ENCODE measurements around the gene MCM7. TPM values are rescaled to one million over a fixed set of nuclear protein-coding genes. Genes with fewer than 3 reads are reported as not detected.

Gene MCM7
- total RNA-seq, 2 experiments from 2014 or later = 54.5 to 56.0 TPM

- Histone ChIP-seq H3K4me3 (ENCODE audit: low read length) (peak within 1 kb of the TSS; percentile 93), H3K9me3 (ENCODE audit: control insufficient read depth in 1 of 2, insufficient read depth in 1 of 2, low read length in 2 of 2) (no peaks in the 10 kb centered on the region), H3K4me1 (ENCODE audit: insufficient read depth, low read length) (peaks cover 31% of the 10 kb centered on the region), H3K27me3 (ENCODE audit: control insufficient read depth in 1 of 2, insufficient read depth in 2 of 2, low read length in 2 of 2) (no peaks in the 10 kb centered on the region), H3K27ac (ENCODE audit: low read depth in 1 of 2, low read length in 2 of 2) (peak within 1 kb of the TSS; percentile 79 to 98), H3K36me3 (ENCODE audit: insufficient read depth, low read length) (peaks cover 17% of the 10 kb centered on the region)
- peak; percentile 70 for ATAC-seq (ENCODE audit: poor library complexity)
- ChIA-PET POLR2A (interaction anchor here (1.0 to 2.8 kb wide), 10 partner anchors 10 to 309 kb away, joined by 3 to 50 read pairs (median 10); partner anchors contain the start of genes AP4M1, COPS6, LAMTOR4 and MCM7), CTCF (interaction anchor here (1.0 to 1.6 kb wide), 7 partner anchors 8 to 98 kb away, joined by 3 to 14 read pairs (median 4); partner anchors contain the start of genes AP4M1 and MCM7)
- Mint-ChIP-seq H3K4me3 (peak within 1 kb of the TSS; percentile 98), H3K4me1 (ENCODE audit: low read depth) (peaks cover 26% of the 10 kb centered on the region), H3K27ac (peak within 1 kb of the TSS; percentile 97), H3K9me3 (no peaks in the 10 kb centered on the region), H3K27me3 (no peaks in the 10 kb centered on the region), H3K36me3 (ENCODE audit: low read depth) (peaks cover 34% of the 10 kb centered on the region)
- DNase-seq = peak; percentile 90 to 98 (median 96)
- TF ChIP-seq CTCF (IDR thresholded peaks at IDR 0.05) = no peak
- intact Hi-C loops (cut with DNase I, micrococcal nuclease) = loop anchor here (1.0 to 2.0 kb wide), 3 partner anchors 8 to 39 kb away; partner anchors contain the start of genes AP4M1 (in 2 of the 2), MCM7 (in 2 of the 2) and ZNF3 (in 1 of the 2)
Observed at GRCh38 chr7:100119072-100119969, 18.1 kb upstream of the MCM7 start, which contains the start of the genes CNPY4 and TAF6. TSS of gene CNPY4 (plus strand) at chr7:100119634. CDS start at chr7:100119745, 111 bp downstream. TSS of gene TAF6 (minus strand) at chr7:100119358. CDS start at chr7:100114209, 5,149 bp downstream.

- H3K4me1 ChIP-seq (ENCODE audit: insufficient read depth, low read length) = peaks cover 31% of the 10 kb centered on the region
- DNase-seq (no peak), ATAC-seq (ENCODE audit: poor library complexity) (no peak)
- Mint-ChIP-seq H3K27me3 (no peaks in the 10 kb centered on the region), H3K9me3 (no peaks in the 10 kb centered on the region), H3K4me3 (peak overlapping the region; percentile 98), H3K36me3 (ENCODE audit: low read depth) (peaks cover 38% of the 10 kb centered on the region), H3K4me1 (ENCODE audit: low read depth) (peaks cover 23% of the 10 kb centered on the region), H3K27ac (peak overlapping the region; percentile 97)
- ChIA-PET CTCF (no interaction called here), POLR2A (interaction anchor here (2.8 kb wide), 1 partner anchor 18 kb away, joined by 50 read pairs; the partner anchor contains the start of genes AP4M1 and MCM7)
- H3K36me3 ChIP-seq (ENCODE audit: insufficient read depth, low read length) = peaks cover 20% of the 10 kb centered on the region
- H3K9me3 ChIP-seq (ENCODE audit: control insufficient read depth in 1 of 2, insufficient read depth in 1 of 2, low read length in 2 of 2) = no peaks in the 10 kb centered on the region
- H3K27me3 ChIP-seq (ENCODE audit: control insufficient read depth in 1 of 2, insufficient read depth in 2 of 2, low read length in 2 of 2) = no peaks in the 10 kb centered on the region
- intact Hi-C loops (cut with DNase I, micrococcal nuclease) = loop anchor here (1.0 to 2.0 kb wide), 3 partner anchors 9 to 38 kb away; partner anchors contain the start of genes AP4M1 (in 2 of the 2), MCM7 (in 2 of the 2) and ZNF3 (in 1 of the 2)
- peak overlapping the region; percentile 79 to 98 for H3K27ac ChIP-seq (ENCODE audit: low read depth in 1 of 2, low read length in 2 of 2)
- TF ChIP-seq CTCF (IDR thresholded peaks at IDR 0.05) = no peak
- peak overlapping the region; percentile 93 for H3K4me3 ChIP-seq (ENCODE audit: low read length)
Observed at GRCh38 chr7:100118388-100119071, 17.3 kb upstream of the MCM7 start.

DNA sequence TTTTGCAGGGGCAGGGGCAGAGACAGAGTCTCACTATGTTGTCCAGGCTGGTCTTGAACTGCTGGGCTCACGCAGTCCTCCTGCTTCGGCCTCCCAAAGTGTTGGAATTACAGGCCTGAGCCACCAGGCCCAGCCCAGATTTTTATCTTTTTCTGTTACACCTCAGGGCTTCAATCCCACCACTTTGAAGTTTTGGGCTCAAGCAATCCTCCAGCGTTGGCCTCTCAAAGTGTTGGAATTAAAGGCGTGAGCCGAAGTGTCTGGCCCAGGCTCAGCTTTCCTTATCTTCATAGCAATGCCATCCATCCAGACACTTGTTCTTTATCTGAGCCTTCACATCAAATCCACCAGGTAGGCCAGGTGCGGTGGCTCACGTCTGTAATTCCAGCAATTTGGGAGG is 13.8 kb upstream of the MCM7 start:
- no peaks in the 10 kb centered on the region for H3K27me3 Mint-ChIP-seq
- peaks cover 15% of the 10 kb centered on the region for H3K4me1 Mint-ChIP-seq (ENCODE audit: low read depth)
- Histone ChIP-seq H3K27me3 (ENCODE audit: control insufficient read depth in 1 of 2, insufficient read depth in 2 of 2, low read length in 2 of 2) (no peaks in the 10 kb centered on the region), H3K4me1 (ENCODE audit: insufficient read depth, low read length) (peaks cover 20% of the 10 kb centered on the region), H3K9me3 (ENCODE audit: control insufficient read depth in 1 of 2, insufficient read depth in 1 of 2, low read length in 2 of 2) (no peaks in the 10 kb centered on the region), H3K36me3 (ENCODE audit: insufficient read depth, low read length) (peaks cover 38% of the 10 kb centered on the region), H3K27ac (ENCODE audit: low read depth in 1 of 2, low read length in 2 of 2) (no peak overlapping the region), H3K4me3 (ENCODE audit: low read length) (no peak overlapping the region)
- no peak overlapping the region for H3K4me3 Mint-ChIP-seq
- CTCF ChIA-PET = no interaction called here
- ATAC-seq (ENCODE audit: poor library complexity) = no peak
- TF ChIP-seq CTCF (IDR thresholded peaks at IDR 0.05) = no peak
- H3K27ac Mint-ChIP-seq = no peak overlapping the region
- POLR2A ChIA-PET = no interaction called here
- H3K36me3 Mint-ChIP-seq (ENCODE audit: low read depth) = peaks cover 57% of the 10 kb centered on the region
- no peak for DNase-seq
- intact Hi-C loops (cut with DNase I, micrococcal nuclease) = no loop called here
- H3K9me3 Mint-ChIP-seq = no peaks in the 10 kb centered on the region

All from CD4-positive, alpha-beta T cell (primary cell).